HG03520 (cell line): Measurements from ENCODE around the gene TTLL10.

Experiments used
- ATAC-seq: cut with Tn5 transposase; IDR thresholded peaks from one replicate; pipeline ENCODE4 v1.9.1; 2021; ENCODE audit warnings: mild to moderate bottlenecking, moderate library complexity; ENCODE audit not compliant: unreplicated experiment

TTLL10 gene

DNA sequence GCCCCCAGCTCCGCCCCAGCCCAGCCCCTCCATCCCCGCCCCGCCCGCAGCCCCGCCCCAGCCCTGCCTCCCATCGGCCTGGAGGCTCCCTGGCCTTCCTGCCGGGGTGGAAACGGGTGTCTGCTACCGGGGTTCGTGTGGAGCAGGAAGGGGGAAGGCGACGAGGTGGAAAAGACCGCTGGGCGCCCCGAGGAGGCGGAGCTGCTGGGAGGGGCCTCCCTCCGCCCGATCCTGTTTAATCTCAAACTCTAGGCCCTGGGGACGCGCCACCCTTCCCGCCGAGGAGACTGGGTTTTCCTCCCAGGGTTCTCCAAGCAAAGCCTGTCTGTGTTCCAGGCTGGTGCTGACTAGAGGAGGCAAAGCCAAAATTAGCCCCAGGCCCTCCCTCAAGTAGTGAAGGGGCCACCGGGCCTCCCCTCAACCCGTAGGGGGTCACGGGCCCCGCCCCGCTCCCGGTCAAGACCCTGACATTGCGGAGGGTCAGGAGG lies 16.2 kb upstream of the TTLL10 start:
- no peak for ATAC-seq

DNA sequence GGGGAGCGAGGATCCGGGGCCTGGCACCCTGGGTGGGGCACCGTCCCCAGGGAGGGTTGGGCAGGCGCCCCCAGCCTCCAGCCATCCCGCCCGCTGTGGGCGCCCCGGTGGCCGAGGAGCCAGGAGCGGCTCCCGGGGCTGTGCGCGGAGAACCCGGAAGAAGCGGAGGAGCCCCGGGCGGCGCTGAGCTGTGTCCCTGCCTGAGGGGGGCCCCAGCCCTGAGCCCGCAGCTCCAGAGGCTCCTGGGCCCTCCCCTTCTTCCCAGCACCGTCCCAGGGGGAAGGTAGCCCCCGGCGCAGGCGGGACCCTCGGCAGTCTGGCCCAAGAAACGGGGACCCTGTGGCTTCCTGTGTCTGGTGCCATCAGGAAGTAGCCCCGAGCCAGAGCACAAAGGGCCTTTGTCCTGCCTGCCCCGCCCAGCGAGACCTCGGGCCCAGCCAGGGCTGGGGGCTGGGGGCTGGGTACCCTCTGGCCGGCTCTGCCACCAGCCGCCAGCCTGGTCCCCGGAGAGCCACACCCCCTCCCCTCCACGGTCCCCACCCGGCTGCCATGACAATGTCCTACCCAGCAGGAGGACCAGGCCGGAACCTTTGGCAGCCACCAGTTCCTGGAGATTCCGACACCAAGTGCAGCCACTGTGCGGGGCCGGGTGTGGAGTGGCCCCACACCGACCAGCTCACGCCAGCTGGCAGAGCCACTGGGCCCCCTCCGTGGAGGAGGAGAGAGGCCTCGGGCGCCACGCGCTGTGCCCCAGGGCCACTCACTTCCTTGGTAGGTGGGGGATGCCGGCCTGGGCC lies 15.6 kb upstream of the TTLL10 start:
- no peak for ATAC-seq

DNA sequence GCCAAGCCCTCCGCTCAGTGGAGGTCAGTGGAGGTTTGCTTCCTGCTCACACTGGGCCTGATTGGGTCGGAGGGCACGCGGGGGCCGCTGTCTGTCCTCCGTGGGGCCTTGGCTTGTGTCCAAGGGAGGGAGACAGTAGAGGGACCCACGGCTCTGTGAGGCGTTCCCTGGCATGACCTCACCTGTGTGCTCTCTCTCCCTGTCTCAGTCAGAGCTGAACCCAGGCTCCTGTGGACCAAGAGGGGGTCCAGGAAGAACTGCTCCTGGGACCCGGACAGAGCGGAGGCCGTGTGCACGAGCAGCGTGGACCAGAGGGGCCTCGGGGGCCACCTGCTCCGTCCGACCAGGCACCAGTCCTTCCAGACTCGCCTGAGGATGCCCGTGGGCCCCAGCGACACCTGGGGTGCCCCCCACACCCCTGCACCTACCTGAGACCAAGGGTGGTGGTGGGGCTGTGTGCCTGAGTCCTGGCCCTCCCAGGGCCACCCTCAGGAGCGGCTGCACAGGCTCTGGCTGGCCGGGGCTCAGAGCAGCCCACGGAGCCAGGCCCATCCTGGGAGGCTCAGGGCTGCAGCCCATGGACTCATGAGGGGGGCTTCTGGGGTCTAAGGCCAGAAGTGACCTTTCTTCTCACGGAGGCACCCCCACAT lies 13.3 kb upstream of the TTLL10 start:
- no peak for ATAC-seq

- ATAC-seq: no peak
These were observed 12.5 kb upstream of the TTLL10 start for GRCh38 chr1:1161078-1161682.

GRCh38 chr1:1161683-1162079 lies 12.0 kb upstream of the TTLL10 start:
- ATAC-seq: no peak

DNA sequence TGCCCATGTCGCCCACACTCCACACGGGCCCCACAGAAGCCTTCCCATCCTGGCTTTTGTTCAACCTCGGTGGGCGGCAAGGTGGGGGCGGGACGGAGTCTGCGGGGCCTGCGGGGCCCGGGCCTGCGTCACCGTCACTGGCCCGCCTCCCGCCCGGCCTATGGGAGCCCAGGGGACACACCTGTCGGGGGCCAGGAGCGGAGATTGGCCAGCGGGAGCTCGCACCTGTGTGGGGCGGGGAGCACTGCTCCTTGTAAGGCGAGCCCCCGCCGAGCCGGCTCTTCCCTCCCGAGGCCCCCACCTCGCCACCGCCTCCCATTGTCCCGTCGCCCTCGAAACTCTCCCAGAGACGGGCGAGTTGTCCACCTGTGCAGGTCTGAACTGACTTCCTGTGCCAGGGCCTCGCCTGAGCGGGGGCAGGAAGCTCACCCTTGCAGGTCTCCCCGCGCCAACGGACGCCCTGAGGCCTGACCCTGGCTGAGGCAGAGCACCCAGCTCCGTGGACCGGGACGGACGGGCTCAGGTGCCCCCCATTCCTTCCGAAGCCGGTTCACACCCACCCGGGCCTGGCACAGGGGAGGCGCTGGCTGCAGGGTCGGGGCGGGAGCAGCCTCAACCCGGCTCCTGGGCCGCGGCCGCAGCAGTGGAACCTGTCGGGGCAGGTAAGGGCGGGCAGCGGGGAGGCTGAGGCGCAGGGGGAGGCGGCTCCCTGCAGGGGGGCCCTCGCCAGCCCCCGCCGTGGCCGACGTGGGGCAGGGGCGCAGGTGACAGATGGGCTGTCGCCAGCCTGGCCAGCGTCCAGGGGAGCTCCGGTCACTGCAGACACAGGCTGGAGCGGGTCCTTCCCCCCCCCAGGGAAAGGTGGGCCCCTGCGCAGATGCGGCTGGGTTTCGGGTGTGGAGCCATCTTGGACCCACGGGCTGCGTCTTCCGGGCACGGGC lies 10.8 kb upstream of the TTLL10 start:
- no peak for ATAC-seq

- ATAC-seq: no peak
These were observed 10.1 kb upstream of the TTLL10 start for GRCh38 chr1:1163538-1164070.

- ATAC-seq: no peak
These were observed 9.3 kb upstream of the TTLL10 start for GRCh38 chr1:1164361-1164700.

- ATAC-seq: no peak
These were observed 8.8 kb upstream of the TTLL10 start for GRCh38 chr1:1164701-1165451.

DNA sequence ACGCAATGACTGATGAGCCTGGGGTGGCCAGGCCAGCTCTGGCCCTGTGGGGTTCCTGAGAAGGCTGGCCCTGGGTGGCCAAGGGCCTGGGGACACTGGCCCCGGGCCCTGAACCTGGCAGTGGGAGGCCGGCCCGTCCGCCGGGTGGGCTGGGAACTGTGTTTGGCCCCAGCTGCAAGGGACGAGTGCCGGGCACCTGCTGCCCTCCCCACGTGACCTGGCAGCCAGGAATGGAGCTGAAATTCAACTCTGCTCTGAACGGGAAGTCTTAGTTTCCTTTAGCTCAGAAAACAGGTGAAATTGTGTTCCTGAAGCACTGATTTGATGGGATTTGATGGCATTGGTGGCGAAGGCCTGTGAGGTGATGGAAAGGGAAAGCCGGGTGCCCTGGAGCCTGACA lies 8.2 kb upstream of the TTLL10 start:
- ATAC-seq: no peak

GRCh38 chr1:1165900-1166421 lies 7.7 kb upstream of the TTLL10 start:
- no peak for ATAC-seq

- ATAC-seq: no peak
These were observed 6.9 kb upstream of the TTLL10 start for GRCh38 chr1:1166642-1167397.

DNA sequence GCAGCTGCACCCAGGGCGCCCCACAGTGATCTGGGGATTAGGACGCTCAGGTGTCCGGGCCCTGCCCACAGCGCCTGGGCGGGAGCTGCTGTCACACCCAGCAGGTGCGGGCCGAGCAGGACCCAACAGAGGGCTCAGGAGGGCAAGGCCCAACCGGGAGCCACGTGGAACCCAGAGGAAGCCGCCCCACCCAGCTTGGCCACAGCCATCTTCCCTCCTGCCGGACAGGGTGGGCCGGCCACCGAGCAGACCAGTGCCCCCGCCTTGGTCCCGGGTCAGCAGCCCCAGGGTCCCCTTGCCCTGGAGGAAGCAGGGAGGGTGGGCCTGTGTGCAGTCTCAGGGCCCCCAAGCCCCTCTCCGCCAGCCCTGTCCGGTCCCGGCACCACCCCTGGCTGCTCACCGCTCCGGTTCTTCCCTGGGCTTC lies 6.3 kb upstream of the TTLL10 start:
- no peak for ATAC-seq

DNA sequence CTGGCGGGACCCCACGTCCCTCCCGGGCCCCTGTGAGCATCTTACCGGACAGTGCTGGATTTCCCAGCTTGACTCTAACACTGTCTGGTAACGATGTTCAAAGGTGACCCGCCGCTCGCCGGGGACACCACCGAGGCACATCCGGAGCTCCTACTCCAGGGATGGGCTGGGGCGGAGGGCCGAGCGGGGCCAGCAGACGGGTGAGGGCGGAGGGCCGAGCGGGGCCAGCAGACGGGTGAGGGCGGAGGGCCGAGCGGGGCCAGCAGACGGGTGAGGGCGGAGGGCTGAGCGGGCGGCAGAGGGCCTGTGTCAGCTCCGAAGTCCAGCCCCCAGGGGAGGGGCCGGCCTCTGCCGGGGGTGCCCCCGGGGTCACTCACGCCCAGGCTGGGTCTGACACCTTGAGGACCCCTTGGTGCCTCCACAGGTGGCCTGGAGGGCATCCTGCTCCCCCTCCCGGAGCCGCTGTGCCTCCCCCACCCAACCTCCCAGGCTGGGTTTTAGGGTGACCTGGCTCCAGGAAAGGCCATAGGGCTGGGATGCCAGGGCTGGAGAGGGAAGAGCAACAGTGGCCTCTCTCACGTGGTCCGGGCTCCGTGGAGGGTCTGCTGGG lies 5.7 kb upstream of the TTLL10 start:
- no peak for ATAC-seq

- ATAC-seq: no peak
These were observed 4.9 kb upstream of the TTLL10 start for GRCh38 chr1:1168451-1169411.

- ATAC-seq: no peak
These were observed 4.1 kb upstream of the TTLL10 start for GRCh38 chr1:1169429-1170214.
